ENCODE measurements around the gene GFOD2.
"Not testable (repeated sequence)": the region's sequence is repeated elsewhere in the genome, so short reads cannot be mapped to it uniquely, and the experiment has no call there.

Gene GFOD2

GRCh38 chr16:67719048-67719777 lies at the start of gene GFOD2:
TSS of gene GFOD2 (minus strand) at chr16:67719316. CDS start at chr16:67685715, 33,601 bp downstream.
- DNase-seq (ENCODE audit: low read depth): peak; percentile 99

GRCh38 chr16:67767953-67768352 lies 48.8 kb upstream of the GFOD2 start:
- no peak for DNase-seq (ENCODE audit: low read depth)

- DNase-seq (ENCODE audit: low read depth): no peak
These were observed 47.2 kb upstream of the GFOD2 start for GRCh38 chr16:67766291-67766690.

GRCh38 chr16:67764158-67764667 lies 45.1 kb upstream of the GFOD2 start:
- DNase-seq (ENCODE audit: low read depth): no peak

- no peak for DNase-seq (ENCODE audit: low read depth)
These were observed 44.0 kb upstream of the GFOD2 start for GRCh38 chr16:67763066-67763465.

GRCh38 chr16:67762385-67762784 lies 43.3 kb upstream of the GFOD2 start:
- DNase-seq (ENCODE audit: low read depth): no peak

- DNase-seq (ENCODE audit: low read depth): no peak
These were observed 42.8 kb upstream of the GFOD2 start for GRCh38 chr16:67761924-67762323.

GRCh38 chr16:67760956-67761230 lies 41.8 kb upstream of the GFOD2 start:
- no peak for DNase-seq (ENCODE audit: low read depth)

- no peak for DNase-seq (ENCODE audit: low read depth)
These were observed 41.3 kb upstream of the GFOD2 start for GRCh38 chr16:67760206-67760955.

- DNase-seq (ENCODE audit: low read depth): no peak
These were observed 39.9 kb upstream of the GFOD2 start for GRCh38 chr16:67758966-67759365.

- no peak for DNase-seq (ENCODE audit: low read depth)
These were observed 38.9 kb upstream of the GFOD2 start for GRCh38 chr16:67758006-67758405.

- DNase-seq (ENCODE audit: low read depth): no peak
These were observed 33.5 kb upstream of the GFOD2 start for GRCh38 chr16:67752641-67753040.

GRCh38 chr16:67751331-67751730 lies 32.2 kb upstream of the GFOD2 start:
- DNase-seq (ENCODE audit: low read depth): not testable (repeated sequence)

- DNase-seq (ENCODE audit: low read depth): no peak
These were observed 31.4 kb upstream of the GFOD2 start for GRCh38 chr16:67750466-67750865.

- DNase-seq (ENCODE audit: low read depth): no peak
These were observed 30.4 kb upstream of the GFOD2 start for GRCh38 chr16:67749436-67750078.

- DNase-seq (ENCODE audit: low read depth): no peak
These were observed 29.7 kb upstream of the GFOD2 start for GRCh38 chr16:67748834-67749233.

GRCh38 chr16:67746846-67747245 lies 27.7 kb upstream of the GFOD2 start:
- DNase-seq (ENCODE audit: low read depth): no peak

GRCh38 chr16:67741118-67741517 lies 22.0 kb upstream of the GFOD2 start:
- no peak for DNase-seq (ENCODE audit: low read depth)

GRCh38 chr16:67740391-67740790 lies 21.3 kb upstream of the GFOD2 start:
- no peak for DNase-seq (ENCODE audit: low read depth)

GRCh38 chr16:67736858-67737257 lies 17.7 kb upstream of the GFOD2 start:
- no peak for DNase-seq (ENCODE audit: low read depth)

- no peak for DNase-seq (ENCODE audit: low read depth)
These were observed 15.7 kb upstream of the GFOD2 start for GRCh38 chr16:67734731-67735201.

GRCh38 chr16:67733734-67734470 lies 14.8 kb upstream of the GFOD2 start:
- DNase-seq (ENCODE audit: low read depth): no peak

All from stimulated activated CD8-positive, alpha-beta memory T cell treated with anti-CD3 and anti-CD28 coated beads, Interleukin-15, amount 100 ng/mL, for 1 hour (primary cell).